NCI-H524 (cell line): ENCODE results near the gene TSPAN13.

ENCODE experiments used
- DNase-seq, 2 experiments: peaks; one replicate each; lab custom pipeline; 2025; lab: John Stamatoyannopoulos, UW

Gene TSPAN13

GRCh38 chr7:16812542-16813231, 59.1 kb downstream of the TSPAN13 start:
- DNase-seq: no peak

GRCh38 chr7:16813232-16813616, 59.7 kb downstream of the TSPAN13 start:
- no peak for DNase-seq

- DNase-seq: no peak
These were observed 61.4 kb downstream of the TSPAN13 start for GRCh38 chr7:16815001-16815400.

- no peak for DNase-seq
These were observed 63.3 kb downstream of the TSPAN13 start for GRCh38 chr7:16816824-16817223.

GRCh38 chr7:16817536-16817935, 64.0 kb downstream of the TSPAN13 start:
- no peak for DNase-seq

- no peak for DNase-seq
These were observed 65.2 kb downstream of the TSPAN13 start for GRCh38 chr7:16818732-16819131.

- no peak for DNase-seq
These were observed 68.5 kb downstream of the TSPAN13 start for GRCh38 chr7:16822029-16822428.

- DNase-seq: no peak
These were observed 72.5 kb downstream of the TSPAN13 start for GRCh38 chr7:16826060-16826459.

GRCh38 chr7:16833373-16833772, 79.8 kb downstream of the TSPAN13 start:
- no peak for DNase-seq
